Peyer's patch (tissue), 4 donors: ENCODE data around the gene STOM.

Source experiments
- POLR2A ChIP-seq, 2 donors: fragments of 450-650 bp; IDR thresholded peaks; one replicate each; pipeline ENCODE4 v1.5.1; 2017; ENCODE audit warnings: antibody characterized with exemption in 2 of 2, mild to moderate bottlenecking in 2 of 2, moderate library complexity in 2 of 2
- TF ChIP-seq, protein P1 (sequence below), 6 experiments: fragments of 450-650 bp in 4 of 6; fragments of 200-600 bp in 2 of 6; sonication (generic) in 1 of 6; IDR thresholded peaks; one replicate each; pipeline ENCODE4 v1.5.1; 2017 to 2019; ENCODE audit warnings: antibody characterized with exemption in 6 of 6, mild to moderate bottlenecking in 3 of 6, moderate library complexity in 1 of 6

GRCh38 chr9:121367306-121368137 lies 2.5 kb downstream of the STOM start:
- TF ChIP-seq, protein P1, sequence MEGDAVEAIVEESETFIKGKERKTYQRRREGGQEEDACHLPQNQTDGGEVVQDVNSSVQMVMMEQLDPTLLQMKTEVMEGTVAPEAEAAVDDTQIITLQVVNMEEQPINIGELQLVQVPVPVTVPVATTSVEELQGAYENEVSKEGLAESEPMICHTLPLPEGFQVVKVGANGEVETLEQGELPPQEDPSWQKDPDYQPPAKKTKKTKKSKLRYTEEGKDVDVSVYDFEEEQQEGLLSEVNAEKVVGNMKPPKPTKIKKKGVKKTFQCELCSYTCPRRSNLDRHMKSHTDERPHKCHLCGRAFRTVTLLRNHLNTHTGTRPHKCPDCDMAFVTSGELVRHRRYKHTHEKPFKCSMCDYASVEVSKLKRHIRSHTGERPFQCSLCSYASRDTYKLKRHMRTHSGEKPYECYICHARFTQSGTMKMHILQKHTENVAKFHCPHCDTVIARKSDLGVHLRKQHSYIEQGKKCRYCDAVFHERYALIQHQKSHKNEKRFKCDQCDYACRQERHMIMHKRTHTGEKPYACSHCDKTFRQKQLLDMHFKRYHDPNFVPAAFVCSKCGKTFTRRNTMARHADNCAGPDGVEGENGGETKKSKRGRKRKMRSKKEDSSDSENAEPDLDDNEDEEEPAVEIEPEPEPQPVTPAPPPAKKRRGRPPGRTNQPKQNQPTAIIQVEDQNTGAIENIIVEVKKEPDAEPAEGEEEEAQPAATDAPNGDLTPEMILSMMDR (IDR thresholded peaks at IDR 0.05) = no peak
- TF ChIP-seq POLR2A (IDR thresholded peaks at IDR 0.05) = no peak
